Activated CD4-positive, CD25-positive, alpha-beta regulatory T cell treated with anti-CD3 and anti-CD28 coated beads, Interleukin-2, amount 50 U/mL, for 24 hours (primary cell): Measurements from ENCODE around the gene SIPA1.

Experiments
- ATAC-seq, 2 donors: fragments of 150-1000 bp; cut with Tn5 transposase; one replicate each; pipeline ENCODE4 v1.10.0; 2021; ENCODE audit warnings: mild to moderate bottlenecking in 1 of 2, moderate library complexity in 1 of 2

Gene SIPA1

GRCh38 chr11:65607614-65608426 lies 30.1 kb upstream of the SIPA1 start:
- ATAC-seq = no peak

- ATAC-seq = no peak
These were observed 28.7 kb upstream of the SIPA1 start for GRCh38 chr11:65609229-65609628.

GRCh38 chr11:65609665-65610064 lies 28.2 kb upstream of the SIPA1 start:
- no peak for ATAC-seq

- no peak for ATAC-seq
These were observed 27.5 kb upstream of the SIPA1 start for GRCh38 chr11:65610404-65610803.

GRCh38 chr11:65611028-65611757 lies 26.7 kb upstream of the SIPA1 start:
- ATAC-seq = no peak

GRCh38 chr11:65611758-65612603 lies 25.9 kb upstream of the SIPA1 start:
- ATAC-seq = no peak

- ATAC-seq = no peak
These were observed 25.2 kb upstream of the SIPA1 start for GRCh38 chr11:65612691-65613090.

- no peak for ATAC-seq
These were observed 24.6 kb upstream of the SIPA1 start for GRCh38 chr11:65613091-65613928.

GRCh38 chr11:65615229-65615949 lies 22.5 kb upstream of the SIPA1 start, which contains the start of gene PCNX3:
Gene PCNX3, plus strand, starts transcription at chr11:65615776. Its CDS starts 536 bp downstream, at chr11:65616312.
- ATAC-seq = peak; percentile 90 to 91

- no peak for ATAC-seq
These were observed 21.8 kb upstream of the SIPA1 start for GRCh38 chr11:65615950-65616574.

- ATAC-seq = no peak
These were observed 21.3 kb upstream of the SIPA1 start for GRCh38 chr11:65616575-65617001.

GRCh38 chr11:65617136-65617850 lies 20.6 kb upstream of the SIPA1 start:
- no peak for ATAC-seq

GRCh38 chr11:65617990-65618751 lies 19.7 kb upstream of the SIPA1 start:
- no peak for ATAC-seq

GRCh38 chr11:65618763-65619162 lies 19.1 kb upstream of the SIPA1 start:
- no peak for ATAC-seq

GRCh38 chr11:65619281-65619928 lies 18.5 kb upstream of the SIPA1 start:
- no peak for ATAC-seq

GRCh38 chr11:65620666-65621065 lies 17.2 kb upstream of the SIPA1 start:
- no peak for ATAC-seq

GRCh38 chr11:65621460-65621859 lies 16.4 kb upstream of the SIPA1 start:
- no peak for ATAC-seq

- ATAC-seq = no peak
These were observed 15.9 kb upstream of the SIPA1 start for GRCh38 chr11:65622011-65622410.

GRCh38 chr11:65623177-65623576 lies 14.7 kb upstream of the SIPA1 start:
- ATAC-seq = no peak
